Upper lobe of right lung (tissue), 1 donor: ENCODE measurements around the gene PUSL1. TPM values are rescaled to one million over a fixed set of nuclear protein-coding genes. Genes with fewer than 3 reads are reported as not detected.

Source experiments
- ATAC-seq: fragments of 200-7000 bp; cut with Tn5 transposase; one replicate; pipeline ENCODE4 v1.9.1; 2020; ENCODE audit warnings: mild to moderate bottlenecking, moderate library complexity
- DNase-seq: peaks from one replicate; pipeline ENCODE4 v3.0.0-alpha.2; 2020
- H3K27ac ChIP-seq: fragments of 200-600 bp; one replicate; pipeline ENCODE4 v1.8.0; 2022
- H3K27me3 ChIP-seq: fragments of 200-600 bp; one replicate; pipeline ENCODE4 v1.8.0; 2022; ENCODE audit warnings: mild to moderate bottlenecking
- H3K36me3 ChIP-seq: fragments of 200-600 bp; one replicate; pipeline ENCODE4 v1.8.0; 2022
- H3K4me1 ChIP-seq: fragments of 200-600 bp; one replicate; pipeline ENCODE4 v1.8.0; 2022
- H3K4me3 ChIP-seq: fragments of 200-600 bp; one replicate; pipeline ENCODE4 v1.8.0; 2022; ENCODE audit warnings: mild to moderate bottlenecking
- H3K9me3 ChIP-seq: fragments of 200-600 bp; one replicate; pipeline ENCODE4 v1.8.0; 2022
- intact Hi-C: fragments of 100-400 bp; cut with DNase I; formaldehyde crosslinking; loops from one replicate; pipeline ENCODE4 v1.11.0; 2022
- total RNA-seq: library from RNA; stranded (reverse); fragmentation: NEBNext Ultra II Directional; extraction: Animal tissue kit (Norgen Biotek cat#: 25700); gene quantifications from one replicate; pipeline ENCODE4 v1.2.1, GENCODE V29; 2021
- TF ChIP-seq, protein P1 (sequence below): fragments of 200-600 bp; IDR thresholded peaks from one replicate; pipeline ENCODE4 v1.8.0; 2022; ENCODE audit warnings: antibody characterized with exemption
- donor health status: DM: no; HTN: yes; CAD: no; lungs with severe emphysema.

Gene PUSL1
- total RNA-seq, 1 donor from 2014 or later: 14.2 TPM

DNA sequence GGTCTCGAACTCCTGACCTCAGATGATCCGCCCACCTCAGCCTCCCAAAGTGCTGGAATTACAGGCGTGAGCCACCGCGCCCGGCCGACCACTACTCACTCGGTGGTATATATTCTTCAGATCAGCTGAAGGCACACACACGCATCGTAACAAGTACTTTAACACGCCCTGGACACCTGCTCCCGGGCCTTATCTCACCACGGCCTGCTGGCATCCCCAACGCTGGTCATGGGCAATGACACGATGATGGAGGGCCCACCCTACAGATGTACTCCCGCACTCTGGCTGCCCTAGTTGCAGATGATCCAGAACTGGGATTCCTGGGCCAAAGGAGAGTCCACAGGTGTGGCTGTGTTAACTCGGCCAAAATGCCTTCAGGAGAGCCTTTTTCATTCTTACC is 46.3 kb upstream of the PUSL1 start:
- TF ChIP-seq, protein P1, sequence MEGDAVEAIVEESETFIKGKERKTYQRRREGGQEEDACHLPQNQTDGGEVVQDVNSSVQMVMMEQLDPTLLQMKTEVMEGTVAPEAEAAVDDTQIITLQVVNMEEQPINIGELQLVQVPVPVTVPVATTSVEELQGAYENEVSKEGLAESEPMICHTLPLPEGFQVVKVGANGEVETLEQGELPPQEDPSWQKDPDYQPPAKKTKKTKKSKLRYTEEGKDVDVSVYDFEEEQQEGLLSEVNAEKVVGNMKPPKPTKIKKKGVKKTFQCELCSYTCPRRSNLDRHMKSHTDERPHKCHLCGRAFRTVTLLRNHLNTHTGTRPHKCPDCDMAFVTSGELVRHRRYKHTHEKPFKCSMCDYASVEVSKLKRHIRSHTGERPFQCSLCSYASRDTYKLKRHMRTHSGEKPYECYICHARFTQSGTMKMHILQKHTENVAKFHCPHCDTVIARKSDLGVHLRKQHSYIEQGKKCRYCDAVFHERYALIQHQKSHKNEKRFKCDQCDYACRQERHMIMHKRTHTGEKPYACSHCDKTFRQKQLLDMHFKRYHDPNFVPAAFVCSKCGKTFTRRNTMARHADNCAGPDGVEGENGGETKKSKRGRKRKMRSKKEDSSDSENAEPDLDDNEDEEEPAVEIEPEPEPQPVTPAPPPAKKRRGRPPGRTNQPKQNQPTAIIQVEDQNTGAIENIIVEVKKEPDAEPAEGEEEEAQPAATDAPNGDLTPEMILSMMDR: no peak
- ATAC-seq (no peak), DNase-seq (no peak)
- Histone ChIP-seq H3K27ac (no peak overlapping the region), H3K36me3 (peaks cover 65% of the 10 kb centered on the region), H3K9me3 (no peaks in the 10 kb centered on the region), H3K4me3 (no peak overlapping the region), H3K4me1 (peaks cover 9% of the 10 kb centered on the region), H3K27me3 (no peaks in the 10 kb centered on the region)
- intact Hi-C loops: no loop called here

DNA sequence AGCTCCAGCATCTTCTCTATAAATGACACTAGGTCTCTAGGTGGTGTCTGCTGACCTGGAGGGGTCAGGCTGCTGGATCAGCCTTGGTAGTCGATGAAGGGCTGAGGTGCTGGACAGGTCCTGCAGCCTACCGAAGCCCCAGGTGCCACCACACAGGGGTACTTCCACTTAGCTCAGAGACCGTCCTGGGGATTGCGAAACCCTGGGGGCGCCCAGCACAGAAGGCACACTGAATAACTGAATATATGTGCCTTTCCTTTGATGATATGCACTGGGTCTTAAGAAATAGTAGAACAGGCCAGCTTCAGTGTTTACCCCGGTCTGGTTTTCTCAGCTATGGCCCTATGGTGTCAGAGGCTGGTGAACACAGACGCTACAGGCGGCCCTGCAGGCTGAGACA is 45.6 kb upstream of the PUSL1 start:
- H3K27me3 ChIP-seq: no peaks in the 10 kb centered on the region
- peaks cover 69% of the 10 kb centered on the region for H3K36me3 ChIP-seq
- no peak overlapping the region for H3K27ac ChIP-seq
- ATAC-seq: no peak
- H3K4me3 ChIP-seq: no peak overlapping the region
- peaks cover 9% of the 10 kb centered on the region for H3K4me1 ChIP-seq
- H3K9me3 ChIP-seq: no peaks in the 10 kb centered on the region
- TF ChIP-seq, protein P1: no peak
- DNase-seq: no peak
- intact Hi-C loops: no loop called here

DNA sequence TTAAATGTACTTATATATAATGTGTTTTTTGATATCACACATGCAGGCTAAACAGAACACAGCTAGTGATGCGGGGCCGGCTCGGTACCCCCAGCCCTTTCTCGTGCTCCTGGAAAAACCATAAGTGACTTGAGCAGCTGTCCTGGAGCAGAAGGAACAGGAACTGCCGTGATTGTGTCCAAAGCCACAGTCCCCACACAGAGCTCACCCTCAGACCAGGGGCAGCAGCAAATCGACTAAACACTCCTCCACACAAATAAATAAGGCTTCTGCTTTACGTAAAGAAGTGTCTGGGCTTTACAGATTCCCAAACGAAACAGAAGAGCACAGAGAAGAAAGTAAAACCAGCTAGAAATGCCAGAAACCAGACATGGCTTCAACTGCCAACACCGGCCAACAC is 44.4 kb upstream of the PUSL1 start:
- intact Hi-C loops: no loop called here
- Histone ChIP-seq H3K27ac (no peak overlapping the region), H3K27me3 (no peaks in the 10 kb centered on the region)

DNA sequence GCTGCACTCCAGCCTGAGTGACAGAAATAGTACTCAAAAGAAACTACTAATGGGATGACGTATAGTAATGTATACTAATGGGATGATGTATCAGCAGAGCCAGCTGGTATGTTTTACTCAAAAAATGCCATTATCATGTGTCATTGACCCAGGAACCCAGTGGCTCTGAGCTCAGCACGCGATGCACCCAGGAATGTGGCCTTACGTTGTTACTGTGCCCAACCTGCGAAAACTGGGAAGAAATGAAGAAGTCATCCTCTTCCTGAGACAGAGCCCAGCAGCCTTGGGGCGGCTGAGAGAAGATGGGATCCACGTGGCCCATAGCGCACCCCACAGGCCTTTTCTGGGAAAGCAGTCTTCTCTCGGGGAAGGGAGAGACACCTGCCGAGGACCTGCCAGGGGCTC is 43.5 kb upstream of the PUSL1 start:
- no peaks in the 10 kb centered on the region for H3K27me3 ChIP-seq
- H3K4me1 ChIP-seq: peaks cover 10% of the 10 kb centered on the region
- no peak overlapping the region for H3K4me3 ChIP-seq
- intact Hi-C loops: no loop called here
- TF ChIP-seq, protein P1: no peak
- no peaks in the 10 kb centered on the region for H3K9me3 ChIP-seq
- ATAC-seq: peak; percentile 19
- DNase-seq: no peak
- no peak overlapping the region for H3K27ac ChIP-seq
- H3K36me3 ChIP-seq: peaks cover 65% of the 10 kb centered on the region

More for the DNA sequence above, 44.4 kb upstream of the PUSL1 start:
- H3K9me3 ChIP-seq: no peaks in the 10 kb centered on the region
- ATAC-seq: no peak
- no peak overlapping the region for H3K4me3 ChIP-seq
- no peak for DNase-seq
- H3K36me3 ChIP-seq: peaks cover 71% of the 10 kb centered on the region
- TF ChIP-seq, protein P1: no peak
- peaks cover 9% of the 10 kb centered on the region for H3K4me1 ChIP-seq

DNA sequence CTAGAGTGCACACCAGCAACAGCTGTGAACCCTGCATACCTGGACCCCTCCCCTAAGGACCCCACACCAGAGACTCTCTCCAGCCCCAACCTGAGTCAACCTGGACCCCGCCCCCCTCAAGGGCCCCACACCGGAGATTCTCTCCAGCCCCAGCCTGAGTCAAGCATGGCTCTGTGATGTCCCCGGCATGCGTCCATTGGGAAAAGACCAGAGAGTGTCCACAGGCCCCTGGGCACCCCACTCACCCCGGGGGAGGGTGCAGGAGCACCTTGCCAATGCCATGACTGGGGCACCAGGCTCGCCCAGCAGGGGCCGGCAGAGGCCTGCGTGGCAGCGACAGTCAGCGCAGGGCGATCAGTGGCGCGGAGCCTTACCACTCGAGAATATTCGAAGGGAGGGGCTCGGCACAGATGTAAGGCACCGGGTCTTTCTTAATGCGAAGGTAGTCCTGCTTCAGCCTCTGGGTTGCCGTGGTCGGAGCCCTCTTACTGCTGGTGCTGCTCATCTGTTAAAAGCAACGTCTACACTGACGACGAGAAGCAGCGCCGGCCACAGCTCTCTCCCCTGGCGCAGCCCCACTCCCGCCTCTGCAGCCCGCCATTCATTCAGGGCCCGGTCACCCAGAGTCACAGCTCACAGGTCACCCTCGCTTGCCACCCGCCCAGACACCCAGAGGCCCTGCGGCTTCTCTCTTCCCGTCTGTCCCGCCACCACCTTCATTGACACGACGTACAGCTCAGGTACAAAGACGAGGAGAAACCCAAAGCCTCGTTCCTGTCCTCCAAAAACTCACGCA is 40.7 kb upstream of the PUSL1 start:
- peaks cover 43% of the 10 kb centered on the region for H3K36me3 ChIP-seq
- TF ChIP-seq, protein P1: no peak

More for the DNA sequence above, 40.7 kb upstream of the PUSL1 start:
- peaks cover 29% of the 10 kb centered on the region for H3K4me1 ChIP-seq
- ATAC-seq: no peak
- no peaks in the 10 kb centered on the region for H3K27me3 ChIP-seq
- DNase-seq: no peak
- no peak overlapping the region for H3K4me3 ChIP-seq
- intact Hi-C loops: no loop called here
- no peak overlapping the region for H3K27ac ChIP-seq
- no peaks in the 10 kb centered on the region for H3K9me3 ChIP-seq
